Vagina (tissue), 2 donors: ENCODE results near the gene DNAH3. TPM values are rescaled to one million over a fixed set of nuclear protein-coding genes. Genes with fewer than 3 reads are reported as not detected.
"Not testable (repeated sequence)": the region's sequence is repeated elsewhere in the genome, so short reads cannot be mapped to it uniquely, and the experiment has no call there.

Experiments
- DNase-seq, 2 donors: peaks; one replicate each; pipeline ENCODE4 v3.0.0-alpha.2; 2017; ENCODE audit errors: extremely low spot score in 2 of 2
- H3K27ac ChIP-seq: fragments of 200-600 bp; sonication (generic); one replicate; pipeline ENCODE4 v1.5.1; 2019
- H3K27me3 ChIP-seq: fragments of 200-600 bp; sonication (generic); one replicate; pipeline ENCODE4 v1.5.1; 2019
- H3K36me3 ChIP-seq, 2 donors: fragments of 200-600 bp; sonication (generic); one replicate each; pipeline ENCODE4 v1.5.1; 2017 to 2019
- H3K4me1 ChIP-seq: fragments of 200-600 bp; sonication (generic); one replicate; pipeline ENCODE4 v1.5.1; 2019
- H3K4me3 ChIP-seq, 2 donors: fragments of 200-600 bp; sonication (generic); 1 replicate in 1 of 2; 2 replicates in 1 of 2; pipeline ENCODE4 v1.5.1; 2016 to 2019
- H3K9me3 ChIP-seq: fragments of 200-600 bp; sonication (generic); one replicate; pipeline ENCODE4 v1.5.1; 2019
- POLR2A ChIP-seq, 2 donors: fragments of 450-650 bp; IDR thresholded peaks; one replicate each; pipeline ENCODE4 v1.6.1; 2017; ENCODE audit warnings: antibody characterized with exemption in 2 of 2, mild to moderate bottlenecking in 2 of 2, moderate library complexity in 2 of 2
- POLR2AphosphoS5 ChIP-seq, 2 donors: sonication (generic); formaldehyde crosslinking; IDR thresholded peaks; one replicate each; pipeline ENCODE4 v1.9.0; 2017; ENCODE audit warnings: antibody characterized with exemption in 2 of 2, mild to moderate bottlenecking in 2 of 2, low read depth in 1 of 2; ENCODE audit not compliant: insufficient read depth in 1 of 2
- intact Hi-C: fragments of 100-400 bp; cut with DNase I; formaldehyde crosslinking; loops from one replicate; pipeline ENCODE4 v1.15.1; 2023
- total RNA-seq: library from RNA; depleted of rRNA; stranded (reverse); fragments of >200 nt; gene quantifications from one replicate; pipeline ENCODE4 v1.2.3, GENCODE V29; 2016
- TF ChIP-seq, protein P1 (sequence below), 3 experiments: fragments of 450-650 bp in 2 of 3; fragments of 200-600 bp in 1 of 3; sonication (generic) in 1 of 3; IDR thresholded peaks; one replicate each; pipeline ENCODE4 v1.5.1; 2017 to 2019; ENCODE audit warnings: antibody characterized with exemption in 3 of 3, mild to moderate bottlenecking in 2 of 3, moderate library complexity in 2 of 3

DNAH3 gene
- total RNA-seq, 1 donor from 2014 or later: 0.25 TPM

DNA sequence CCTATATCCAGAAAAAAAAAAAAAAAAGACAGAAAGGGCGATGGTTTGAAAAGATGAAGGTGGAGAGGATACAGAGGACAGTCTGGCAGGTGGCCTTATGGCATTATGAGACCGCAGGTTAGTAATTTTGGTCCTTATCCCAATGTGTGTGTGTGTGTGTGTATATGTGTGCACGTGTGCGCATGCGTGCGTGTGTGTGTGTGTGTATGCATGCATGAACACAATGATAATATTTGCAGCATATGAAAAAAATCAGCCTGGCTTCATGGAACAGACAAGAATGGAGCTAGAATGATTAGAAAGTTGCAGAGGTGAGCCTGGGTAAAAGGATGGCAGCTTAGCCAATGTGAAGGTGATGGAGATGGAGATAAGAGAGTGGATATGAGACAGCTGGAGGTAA lies 166.6 kb downstream of the DNAH3 start:
- no peak for TF ChIP-seq POLR2A (IDR thresholded peaks at IDR 0.05)
- TF ChIP-seq POLR2AphosphoS5 (IDR thresholded peaks at IDR 0.05; ENCODE audit: insufficient read depth in 1 of 2, low read depth in 1 of 2): no peak
- TF ChIP-seq, protein P1, sequence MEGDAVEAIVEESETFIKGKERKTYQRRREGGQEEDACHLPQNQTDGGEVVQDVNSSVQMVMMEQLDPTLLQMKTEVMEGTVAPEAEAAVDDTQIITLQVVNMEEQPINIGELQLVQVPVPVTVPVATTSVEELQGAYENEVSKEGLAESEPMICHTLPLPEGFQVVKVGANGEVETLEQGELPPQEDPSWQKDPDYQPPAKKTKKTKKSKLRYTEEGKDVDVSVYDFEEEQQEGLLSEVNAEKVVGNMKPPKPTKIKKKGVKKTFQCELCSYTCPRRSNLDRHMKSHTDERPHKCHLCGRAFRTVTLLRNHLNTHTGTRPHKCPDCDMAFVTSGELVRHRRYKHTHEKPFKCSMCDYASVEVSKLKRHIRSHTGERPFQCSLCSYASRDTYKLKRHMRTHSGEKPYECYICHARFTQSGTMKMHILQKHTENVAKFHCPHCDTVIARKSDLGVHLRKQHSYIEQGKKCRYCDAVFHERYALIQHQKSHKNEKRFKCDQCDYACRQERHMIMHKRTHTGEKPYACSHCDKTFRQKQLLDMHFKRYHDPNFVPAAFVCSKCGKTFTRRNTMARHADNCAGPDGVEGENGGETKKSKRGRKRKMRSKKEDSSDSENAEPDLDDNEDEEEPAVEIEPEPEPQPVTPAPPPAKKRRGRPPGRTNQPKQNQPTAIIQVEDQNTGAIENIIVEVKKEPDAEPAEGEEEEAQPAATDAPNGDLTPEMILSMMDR (IDR thresholded peaks at IDR 0.05): no peak
- Histone ChIP-seq H3K4me1 (no peaks in the 10 kb centered on the region), H3K9me3 (no peaks in the 10 kb centered on the region), H3K27ac (no peak overlapping the region), H3K4me3 (no peak overlapping the region), H3K27me3 (no peaks in the 10 kb centered on the region), H3K36me3 (no peaks in the 10 kb centered on the region)
- no peak for DNase-seq
- intact Hi-C loops: no loop called here

DNA sequence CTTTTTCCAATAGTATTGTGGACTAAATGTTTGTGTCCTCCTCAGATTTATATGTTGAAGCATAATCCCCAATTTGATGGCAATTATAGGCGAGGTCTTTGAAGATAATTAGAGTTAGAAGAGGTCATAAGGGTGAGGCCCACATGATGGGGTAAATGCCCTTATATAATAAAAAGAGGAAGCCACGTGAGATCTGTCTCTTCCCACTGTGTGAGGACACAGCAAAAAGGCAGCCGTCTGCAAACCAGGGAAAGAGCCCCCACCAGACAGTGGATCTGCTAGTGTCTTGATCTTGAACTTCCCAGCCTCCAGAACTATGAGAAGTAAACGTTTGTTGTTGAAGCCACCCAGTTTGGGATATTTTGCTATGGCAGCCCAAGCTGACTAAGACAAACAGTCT lies 174.1 kb downstream of the DNAH3 start:
- intact Hi-C loops: no loop called here
- TF ChIP-seq POLR2AphosphoS5 (IDR thresholded peaks at IDR 0.05; ENCODE audit: insufficient read depth in 1 of 2, low read depth in 1 of 2): no peak
- TF ChIP-seq, protein P1 (IDR thresholded peaks at IDR 0.05): no peak
- no peak for TF ChIP-seq POLR2A (IDR thresholded peaks at IDR 0.05)

DNA sequence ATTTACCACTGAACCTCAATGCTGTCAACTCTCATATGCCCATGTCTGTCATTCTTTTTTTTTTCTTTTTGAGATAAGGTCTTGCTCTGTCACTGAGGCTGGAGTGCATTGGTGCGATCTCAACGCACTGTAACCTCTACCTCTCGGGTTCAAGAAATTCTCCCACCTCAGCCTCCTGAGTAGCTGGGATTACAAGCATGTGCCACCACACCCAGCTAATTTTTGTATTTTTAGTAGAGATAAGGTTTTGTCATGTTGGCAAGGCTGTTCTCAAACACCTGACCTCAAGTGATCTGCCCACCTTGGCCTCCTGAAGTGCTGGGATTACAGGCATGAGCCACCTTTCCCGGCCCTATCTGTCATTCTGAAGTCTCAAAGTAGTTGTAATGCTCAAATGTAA lies 177.4 kb downstream of the DNAH3 start:
- H3K27ac ChIP-seq, H3K9me3 ChIP-seq, H3K36me3 ChIP-seq, intact Hi-C loops, H3K4me3 ChIP-seq, H3K27me3 ChIP-seq, H3K4me1 ChIP-seq, DNase-seq: not testable (repeated sequence)

More for the DNA sequence above, 174.1 kb downstream of the DNAH3 start:
- Histone ChIP-seq H3K9me3 (no peaks in the 10 kb centered on the region), H3K4me1 (no peaks in the 10 kb centered on the region), H3K36me3 (no peaks in the 10 kb centered on the region), H3K27ac (no peak overlapping the region), H3K27me3 (no peaks in the 10 kb centered on the region), H3K4me3 (no peak overlapping the region)
- no peak for DNase-seq

DNA sequence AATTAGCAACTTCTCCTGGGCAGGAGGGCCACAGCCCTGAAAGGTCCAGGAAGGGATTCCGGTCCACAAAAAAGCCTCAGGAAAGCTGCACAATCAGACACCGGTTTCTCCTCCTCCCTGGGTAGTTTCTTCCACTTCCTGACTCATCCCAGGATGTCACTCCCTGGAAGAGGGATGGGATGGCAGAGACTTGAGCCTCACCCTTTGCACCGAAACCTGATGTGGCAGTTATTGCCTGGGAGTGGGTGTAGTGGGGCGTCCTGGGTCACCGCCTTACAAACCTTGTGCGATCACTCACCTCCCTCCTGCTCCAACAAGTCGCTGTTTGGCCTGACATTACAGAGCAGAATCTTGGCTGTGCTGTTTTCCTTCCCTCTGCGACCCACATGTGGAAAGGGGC lies 179.2 kb downstream of the DNAH3 start:
- no peaks in the 10 kb centered on the region for H3K27me3 ChIP-seq
- intact Hi-C loops: no loop called here
- no peak for DNase-seq
- no peak overlapping the region for H3K27ac ChIP-seq
- TF ChIP-seq POLR2AphosphoS5 (IDR thresholded peaks at IDR 0.05; ENCODE audit: insufficient read depth in 1 of 2, low read depth in 1 of 2): peak in 1 of 2 donors; percentile 40
- TF ChIP-seq POLR2A (IDR thresholded peaks at IDR 0.05): no peak
- H3K4me1 ChIP-seq: no peaks in the 10 kb centered on the region
- no peaks in the 10 kb centered on the region for H3K36me3 ChIP-seq
- H3K9me3 ChIP-seq: no peaks in the 10 kb centered on the region
- no peak overlapping the region for H3K4me3 ChIP-seq

DNA sequence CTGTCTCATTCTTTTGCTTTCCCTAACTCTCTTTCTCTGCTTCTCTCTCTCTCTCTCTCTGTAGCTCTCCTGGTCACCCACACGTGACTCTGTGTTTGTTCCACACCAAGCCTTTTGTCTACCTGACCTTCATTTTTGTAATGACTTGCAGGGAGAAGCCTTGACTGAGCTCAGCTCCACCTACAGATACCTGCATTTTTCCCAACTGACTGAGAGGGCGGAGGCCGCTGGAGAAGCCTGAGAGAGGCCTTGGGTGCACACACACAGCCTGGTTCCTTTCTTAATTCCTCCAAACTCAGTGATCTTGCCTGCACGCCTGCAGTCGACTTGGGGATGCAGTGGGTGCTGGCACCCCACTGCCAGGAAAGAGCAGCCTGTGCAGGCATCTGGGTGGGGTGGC lies 181.3 kb downstream of the DNAH3 start:
- Histone ChIP-seq H3K9me3 (no peaks in the 10 kb centered on the region), H3K36me3 (no peaks in the 10 kb centered on the region), H3K27ac (no peak overlapping the region), H3K27me3 (no peaks in the 10 kb centered on the region), H3K4me3 (no peak overlapping the region), H3K4me1 (no peaks in the 10 kb centered on the region)
- TF ChIP-seq, protein P1 (IDR thresholded peaks at IDR 0.05): no peak
- TF ChIP-seq POLR2AphosphoS5 (IDR thresholded peaks at IDR 0.05; ENCODE audit: insufficient read depth in 1 of 2, low read depth in 1 of 2) (no peak), POLR2A (IDR thresholded peaks at IDR 0.05) (no peak)
- DNase-seq: no peak
- intact Hi-C loops: no loop called here

DNA sequence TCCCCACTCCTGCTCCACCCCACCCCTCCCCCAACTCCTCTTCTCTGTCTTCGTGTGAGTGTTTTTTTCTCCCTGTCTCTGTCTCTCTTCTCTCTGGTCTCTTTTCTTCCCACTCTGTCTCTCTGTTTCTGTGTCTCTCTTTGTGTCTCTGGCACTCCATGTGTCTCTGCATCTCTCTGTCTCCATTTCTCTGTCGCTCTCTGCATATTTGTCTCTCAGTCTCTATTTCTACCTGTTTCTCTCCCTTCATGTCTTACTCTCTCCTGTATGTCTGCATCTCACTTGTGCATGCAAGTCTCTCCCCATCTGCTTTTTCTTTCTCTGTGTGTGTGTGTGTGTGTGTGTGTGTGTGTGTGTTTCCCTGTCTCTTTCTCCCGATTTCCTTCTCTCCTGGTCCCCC lies 181.9 kb downstream of the DNAH3 start:
- intact Hi-C loops: no loop called here
- no peaks in the 10 kb centered on the region for H3K27me3 ChIP-seq
- no peaks in the 10 kb centered on the region for H3K4me1 ChIP-seq
- H3K4me3 ChIP-seq: no peak overlapping the region
- H3K36me3 ChIP-seq: no peaks in the 10 kb centered on the region
- no peak overlapping the region for H3K27ac ChIP-seq
- H3K9me3 ChIP-seq: no peaks in the 10 kb centered on the region
- TF ChIP-seq POLR2AphosphoS5 (IDR thresholded peaks at IDR 0.05; ENCODE audit: insufficient read depth in 1 of 2, low read depth in 1 of 2): no peak
- TF ChIP-seq, protein P1 (IDR thresholded peaks at IDR 0.05): no peak
- no peak for TF ChIP-seq POLR2A (IDR thresholded peaks at IDR 0.05)
- DNase-seq: no peak
